Liver (tissue), 3 donors: ENCODE measurements around the gene RET.

Experiments
- EGR1 ChIP-seq, 2 donors: IDR thresholded peaks; 2 replicates each; pipeline ENCODE4 v1.6.1; 2016 to 2018; ENCODE audit warnings: antibody characterized with exemption in 2 of 2, low read depth in 2 of 2
- HNF4G ChIP-seq: IDR thresholded peaks from 2 replicates; pipeline ENCODE4 v1.6.1; 2016; ENCODE audit warnings: antibody characterized with exemption
- JUND ChIP-seq, 2 donors: IDR thresholded peaks; 2 replicates each; pipeline ENCODE4 v1.6.1; 2016; ENCODE audit warnings: antibody characterized with exemption in 2 of 2
- RAD21 ChIP-seq, 2 donors: IDR thresholded peaks; 2 replicates each; pipeline ENCODE4 v1.6.1; 2016; ENCODE audit warnings: antibody characterized with exemption in 2 of 2, mild to moderate bottlenecking in 2 of 2
- RXRA ChIP-seq, 2 donors: IDR thresholded peaks; 2 replicates each; pipeline ENCODE4 v1.6.1; 2017 to 2018; ENCODE audit warnings: antibody characterized with exemption in 2 of 2, mild to moderate bottlenecking in 1 of 2
- TAF1 ChIP-seq: conservative IDR thresholded peaks from 2 replicates; pipeline ENCODE4 v1.6.1; 2016; ENCODE audit warnings: antibody characterized with exemption, mild to moderate bottlenecking
- TF ChIP-seq, protein P1 (sequence below): fragments of 150-350 bp; IDR thresholded peaks from 2 replicates; pipeline ENCODE4 v1.5.1; 2017; ENCODE audit warnings: improper control_type of control experiment, low read depth, low read length; ENCODE audit not compliant: missing input control
- TF ChIP-seq, protein P2 (sequence below): IDR thresholded peaks from 2 replicates; pipeline ENCODE4 v1.6.1; 2016; ENCODE audit warnings: antibody characterized with exemption
- TF ChIP-seq, protein P3 (sequence below): IDR thresholded peaks from 2 replicates; pipeline ENCODE4 v1.6.1; 2016; ENCODE audit warnings: antibody characterized with exemption, mild to moderate bottlenecking
- TF ChIP-seq, protein P4 (sequence below): IDR thresholded peaks from 2 replicates; pipeline ENCODE4 v1.6.1; 2016; ENCODE audit warnings: antibody characterized with exemption
- TF ChIP-seq, protein P5 (sequence below): IDR thresholded peaks from 2 replicates; pipeline ENCODE4 v1.6.1; 2016; ENCODE audit warnings: antibody characterized with exemption
- donor health status: healthy.
- donor health status: healthy.

DNA sequence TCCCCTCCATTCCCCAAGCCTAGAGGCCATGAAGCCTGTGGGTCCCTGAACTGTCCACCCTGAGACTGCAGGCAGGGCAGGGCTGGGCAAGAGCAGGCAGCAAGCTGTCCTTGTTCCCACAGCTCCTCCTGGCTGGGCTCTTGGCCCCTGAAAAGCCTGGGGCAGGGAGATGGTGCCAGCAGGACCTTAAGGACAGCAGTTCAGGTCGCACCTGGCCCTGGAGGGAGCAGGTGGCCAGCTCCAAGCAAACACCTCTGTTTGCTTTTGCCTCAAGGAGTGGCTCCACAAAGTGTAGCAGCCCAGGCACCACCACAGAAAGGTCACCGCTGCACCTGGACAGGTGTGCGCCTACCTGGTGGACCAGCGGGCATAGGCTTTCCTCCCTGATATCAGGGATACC lies 5.2 kb downstream of the RET start:
- TF ChIP-seq, protein P1, sequence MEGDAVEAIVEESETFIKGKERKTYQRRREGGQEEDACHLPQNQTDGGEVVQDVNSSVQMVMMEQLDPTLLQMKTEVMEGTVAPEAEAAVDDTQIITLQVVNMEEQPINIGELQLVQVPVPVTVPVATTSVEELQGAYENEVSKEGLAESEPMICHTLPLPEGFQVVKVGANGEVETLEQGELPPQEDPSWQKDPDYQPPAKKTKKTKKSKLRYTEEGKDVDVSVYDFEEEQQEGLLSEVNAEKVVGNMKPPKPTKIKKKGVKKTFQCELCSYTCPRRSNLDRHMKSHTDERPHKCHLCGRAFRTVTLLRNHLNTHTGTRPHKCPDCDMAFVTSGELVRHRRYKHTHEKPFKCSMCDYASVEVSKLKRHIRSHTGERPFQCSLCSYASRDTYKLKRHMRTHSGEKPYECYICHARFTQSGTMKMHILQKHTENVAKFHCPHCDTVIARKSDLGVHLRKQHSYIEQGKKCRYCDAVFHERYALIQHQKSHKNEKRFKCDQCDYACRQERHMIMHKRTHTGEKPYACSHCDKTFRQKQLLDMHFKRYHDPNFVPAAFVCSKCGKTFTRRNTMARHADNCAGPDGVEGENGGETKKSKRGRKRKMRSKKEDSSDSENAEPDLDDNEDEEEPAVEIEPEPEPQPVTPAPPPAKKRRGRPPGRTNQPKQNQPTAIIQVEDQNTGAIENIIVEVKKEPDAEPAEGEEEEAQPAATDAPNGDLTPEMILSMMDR, result no peak
- TF ChIP-seq RAD21 (IDR thresholded peaks at IDR 0.05) (no peak), TAF1 (no peak), JUND (IDR thresholded peaks at IDR 0.05) (no peak), HNF4G (no peak), RXRA (IDR thresholded peaks at IDR 0.05) (no peak), EGR1 (IDR thresholded peaks at IDR 0.05; ENCODE audit: low read depth in 2 of 2) (no peak)
- TF ChIP-seq, protein P2, sequence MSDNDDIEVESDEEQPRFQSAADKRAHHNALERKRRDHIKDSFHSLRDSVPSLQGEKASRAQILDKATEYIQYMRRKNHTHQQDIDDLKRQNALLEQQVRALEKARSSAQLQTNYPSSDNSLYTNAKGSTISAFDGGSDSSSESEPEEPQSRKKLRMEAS, result no peak
- TF ChIP-seq, protein P3, sequence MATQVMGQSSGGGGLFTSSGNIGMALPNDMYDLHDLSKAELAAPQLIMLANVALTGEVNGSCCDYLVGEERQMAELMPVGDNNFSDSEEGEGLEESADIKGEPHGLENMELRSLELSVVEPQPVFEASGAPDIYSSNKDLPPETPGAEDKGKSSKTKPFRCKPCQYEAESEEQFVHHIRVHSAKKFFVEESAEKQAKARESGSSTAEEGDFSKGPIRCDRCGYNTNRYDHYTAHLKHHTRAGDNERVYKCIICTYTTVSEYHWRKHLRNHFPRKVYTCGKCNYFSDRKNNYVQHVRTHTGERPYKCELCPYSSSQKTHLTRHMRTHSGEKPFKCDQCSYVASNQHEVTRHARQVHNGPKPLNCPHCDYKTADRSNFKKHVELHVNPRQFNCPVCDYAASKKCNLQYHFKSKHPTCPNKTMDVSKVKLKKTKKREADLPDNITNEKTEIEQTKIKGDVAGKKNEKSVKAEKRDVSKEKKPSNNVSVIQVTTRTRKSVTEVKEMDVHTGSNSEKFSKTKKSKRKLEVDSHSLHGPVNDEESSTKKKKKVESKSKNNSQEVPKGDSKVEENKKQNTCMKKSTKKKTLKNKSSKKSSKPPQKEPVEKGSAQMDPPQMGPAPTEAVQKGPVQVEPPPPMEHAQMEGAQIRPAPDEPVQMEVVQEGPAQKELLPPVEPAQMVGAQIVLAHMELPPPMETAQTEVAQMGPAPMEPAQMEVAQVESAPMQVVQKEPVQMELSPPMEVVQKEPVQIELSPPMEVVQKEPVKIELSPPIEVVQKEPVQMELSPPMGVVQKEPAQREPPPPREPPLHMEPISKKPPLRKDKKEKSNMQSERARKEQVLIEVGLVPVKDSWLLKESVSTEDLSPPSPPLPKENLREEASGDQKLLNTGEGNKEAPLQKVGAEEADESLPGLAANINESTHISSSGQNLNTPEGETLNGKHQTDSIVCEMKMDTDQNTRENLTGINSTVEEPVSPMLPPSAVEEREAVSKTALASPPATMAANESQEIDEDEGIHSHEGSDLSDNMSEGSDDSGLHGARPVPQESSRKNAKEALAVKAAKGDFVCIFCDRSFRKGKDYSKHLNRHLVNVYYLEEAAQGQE, result no peak
- TF ChIP-seq, protein P4, sequence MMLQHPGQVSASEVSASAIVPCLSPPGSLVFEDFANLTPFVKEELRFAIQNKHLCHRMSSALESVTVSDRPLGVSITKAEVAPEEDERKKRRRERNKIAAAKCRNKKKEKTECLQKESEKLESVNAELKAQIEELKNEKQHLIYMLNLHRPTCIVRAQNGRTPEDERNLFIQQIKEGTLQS, result no peak
- TF ChIP-seq, protein P5, sequence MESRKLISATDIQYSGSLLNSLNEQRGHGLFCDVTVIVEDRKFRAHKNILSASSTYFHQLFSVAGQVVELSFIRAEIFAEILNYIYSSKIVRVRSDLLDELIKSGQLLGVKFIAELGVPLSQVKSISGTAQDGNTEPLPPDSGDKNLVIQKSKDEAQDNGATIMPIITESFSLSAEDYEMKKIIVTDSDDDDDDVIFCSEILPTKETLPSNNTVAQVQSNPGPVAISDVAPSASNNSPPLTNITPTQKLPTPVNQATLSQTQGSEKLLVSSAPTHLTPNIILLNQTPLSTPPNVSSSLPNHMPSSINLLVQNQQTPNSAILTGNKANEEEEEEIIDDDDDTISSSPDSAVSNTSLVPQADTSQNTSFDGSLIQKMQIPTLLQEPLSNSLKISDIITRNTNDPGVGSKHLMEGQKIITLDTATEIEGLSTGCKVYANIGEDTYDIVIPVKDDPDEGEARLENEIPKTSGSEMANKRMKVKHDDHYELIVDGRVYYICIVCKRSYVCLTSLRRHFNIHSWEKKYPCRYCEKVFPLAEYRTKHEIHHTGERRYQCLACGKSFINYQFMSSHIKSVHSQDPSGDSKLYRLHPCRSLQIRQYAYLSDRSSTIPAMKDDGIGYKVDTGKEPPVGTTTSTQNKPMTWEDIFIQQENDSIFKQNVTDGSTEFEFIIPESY, result no peak
